HL-60 (cell line): ENCODE results near the gene CFAP46.

Experiments used
- GABPA ChIP-seq: IDR thresholded peaks from 2 replicates; pipeline ENCODE4 v1.6.1; 2012; ENCODE audit warnings: low read depth
- POLR2AphosphoS5 ChIP-seq: IDR thresholded peaks from 2 replicates; pipeline ENCODE4 v1.6.1; 2012; ENCODE audit warnings: low read depth
- TF ChIP-seq, protein P1 (sequence below): IDR thresholded peaks from one replicate; pipeline ENCODE4 v1.5.1; 2011; ENCODE audit warnings: low read length, control low read depth, inconsistent platforms; ENCODE audit not compliant: insufficient read depth
- TF ChIP-seq, protein P2 (sequence below): IDR thresholded peaks from 2 replicates; pipeline ENCODE4 v1.6.1; 2012; ENCODE audit warnings: low read depth; ENCODE audit not compliant: insufficient replicate concordance

DNA sequence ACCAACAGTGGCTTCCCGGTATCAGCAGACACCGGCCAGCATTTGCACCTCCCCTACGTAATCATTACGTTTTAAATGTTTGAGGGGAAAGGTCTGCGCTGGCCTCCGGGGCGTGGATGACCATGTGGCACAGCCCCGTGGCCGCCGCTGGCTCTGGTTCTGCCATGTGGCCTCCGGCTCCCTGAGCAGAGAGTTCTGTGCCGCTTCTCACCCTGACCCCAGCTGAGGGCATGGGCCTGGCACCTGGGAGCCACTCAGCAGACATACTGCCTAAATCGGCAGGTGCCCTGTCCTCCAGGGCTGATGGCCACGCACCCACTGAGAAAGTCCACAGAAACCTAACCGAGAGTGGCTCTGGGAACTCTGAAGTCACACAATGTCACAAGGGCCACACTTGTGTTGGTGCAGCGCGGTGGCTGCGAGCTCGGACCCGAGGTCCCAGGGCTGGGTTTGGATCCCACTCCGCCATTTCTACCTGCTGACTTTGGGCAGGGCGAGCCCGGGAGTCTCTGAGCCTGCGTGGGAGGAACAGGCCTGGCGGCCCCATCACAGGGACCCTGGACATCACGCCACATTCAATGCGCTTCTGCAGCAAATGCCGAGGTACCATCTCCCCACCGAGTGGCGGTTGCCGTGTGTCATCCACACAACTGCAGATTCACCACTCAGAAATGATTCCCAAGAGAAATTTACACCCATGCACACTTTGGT is 25.3 kb downstream of the CFAP46 start:
- TF ChIP-seq POLR2AphosphoS5 (no peak), GABPA (no peak)
- TF ChIP-seq, protein P1, sequence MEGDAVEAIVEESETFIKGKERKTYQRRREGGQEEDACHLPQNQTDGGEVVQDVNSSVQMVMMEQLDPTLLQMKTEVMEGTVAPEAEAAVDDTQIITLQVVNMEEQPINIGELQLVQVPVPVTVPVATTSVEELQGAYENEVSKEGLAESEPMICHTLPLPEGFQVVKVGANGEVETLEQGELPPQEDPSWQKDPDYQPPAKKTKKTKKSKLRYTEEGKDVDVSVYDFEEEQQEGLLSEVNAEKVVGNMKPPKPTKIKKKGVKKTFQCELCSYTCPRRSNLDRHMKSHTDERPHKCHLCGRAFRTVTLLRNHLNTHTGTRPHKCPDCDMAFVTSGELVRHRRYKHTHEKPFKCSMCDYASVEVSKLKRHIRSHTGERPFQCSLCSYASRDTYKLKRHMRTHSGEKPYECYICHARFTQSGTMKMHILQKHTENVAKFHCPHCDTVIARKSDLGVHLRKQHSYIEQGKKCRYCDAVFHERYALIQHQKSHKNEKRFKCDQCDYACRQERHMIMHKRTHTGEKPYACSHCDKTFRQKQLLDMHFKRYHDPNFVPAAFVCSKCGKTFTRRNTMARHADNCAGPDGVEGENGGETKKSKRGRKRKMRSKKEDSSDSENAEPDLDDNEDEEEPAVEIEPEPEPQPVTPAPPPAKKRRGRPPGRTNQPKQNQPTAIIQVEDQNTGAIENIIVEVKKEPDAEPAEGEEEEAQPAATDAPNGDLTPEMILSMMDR = no peak
- TF ChIP-seq, protein P2, sequence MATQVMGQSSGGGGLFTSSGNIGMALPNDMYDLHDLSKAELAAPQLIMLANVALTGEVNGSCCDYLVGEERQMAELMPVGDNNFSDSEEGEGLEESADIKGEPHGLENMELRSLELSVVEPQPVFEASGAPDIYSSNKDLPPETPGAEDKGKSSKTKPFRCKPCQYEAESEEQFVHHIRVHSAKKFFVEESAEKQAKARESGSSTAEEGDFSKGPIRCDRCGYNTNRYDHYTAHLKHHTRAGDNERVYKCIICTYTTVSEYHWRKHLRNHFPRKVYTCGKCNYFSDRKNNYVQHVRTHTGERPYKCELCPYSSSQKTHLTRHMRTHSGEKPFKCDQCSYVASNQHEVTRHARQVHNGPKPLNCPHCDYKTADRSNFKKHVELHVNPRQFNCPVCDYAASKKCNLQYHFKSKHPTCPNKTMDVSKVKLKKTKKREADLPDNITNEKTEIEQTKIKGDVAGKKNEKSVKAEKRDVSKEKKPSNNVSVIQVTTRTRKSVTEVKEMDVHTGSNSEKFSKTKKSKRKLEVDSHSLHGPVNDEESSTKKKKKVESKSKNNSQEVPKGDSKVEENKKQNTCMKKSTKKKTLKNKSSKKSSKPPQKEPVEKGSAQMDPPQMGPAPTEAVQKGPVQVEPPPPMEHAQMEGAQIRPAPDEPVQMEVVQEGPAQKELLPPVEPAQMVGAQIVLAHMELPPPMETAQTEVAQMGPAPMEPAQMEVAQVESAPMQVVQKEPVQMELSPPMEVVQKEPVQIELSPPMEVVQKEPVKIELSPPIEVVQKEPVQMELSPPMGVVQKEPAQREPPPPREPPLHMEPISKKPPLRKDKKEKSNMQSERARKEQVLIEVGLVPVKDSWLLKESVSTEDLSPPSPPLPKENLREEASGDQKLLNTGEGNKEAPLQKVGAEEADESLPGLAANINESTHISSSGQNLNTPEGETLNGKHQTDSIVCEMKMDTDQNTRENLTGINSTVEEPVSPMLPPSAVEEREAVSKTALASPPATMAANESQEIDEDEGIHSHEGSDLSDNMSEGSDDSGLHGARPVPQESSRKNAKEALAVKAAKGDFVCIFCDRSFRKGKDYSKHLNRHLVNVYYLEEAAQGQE = no peak
